Right renal cortex interstitium (tissue), 3 donors: ENCODE data around the gene FAT1. TPM values are rescaled to one million over a fixed set of nuclear protein-coding genes. Genes with fewer than 3 reads are reported as not detected.

ENCODE experiments used
- DNase-seq, 3 donors: peaks; one replicate each; pipeline ENCODE4 v3.0.0-alpha.2; 2013; ENCODE audit warnings: low read depth in 3 of 3, low spot score in 2 of 3
- polyA plus RNA-seq, 3 donors: library from polyadenylated mRNA; unstranded; fragments of 120-200 nt; gene quantifications; one replicate each; pipeline ENCODE4 v1.2.1, GENCODE V29; 2013; ENCODE audit not compliant: insufficient read length in 3 of 3

Gene FAT1
- polyA plus RNA-seq, 3 donors, result 232 to 253 (median 236) TPM

GRCh38 chr4:186584912-186585311 is 138.7 kb downstream of the FAT1 start:
- DNase-seq, result no peak

DNA sequence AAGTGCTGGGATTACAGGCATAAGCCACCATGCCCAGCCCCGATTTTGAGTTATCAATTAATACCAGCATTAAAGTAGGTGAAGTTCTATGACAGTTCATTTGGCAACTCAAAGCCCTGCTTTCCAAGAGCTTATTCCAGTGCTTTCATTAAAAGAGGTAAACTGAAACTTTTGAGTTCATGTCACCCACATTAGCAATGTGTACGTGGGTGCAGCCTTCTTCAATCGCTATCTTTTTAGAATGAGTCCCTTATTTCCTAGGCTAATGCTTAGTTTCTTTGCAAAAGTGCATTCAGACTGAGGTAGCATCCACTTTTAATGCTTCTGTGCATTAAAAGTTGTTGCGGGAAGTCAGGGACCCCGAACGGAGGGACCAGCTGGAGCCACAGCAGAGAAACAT is 142.2 kb downstream of the FAT1 start:
- no peak for DNase-seq

GRCh38 chr4:186580669-186581068 is 143.0 kb downstream of the FAT1 start:
- DNase-seq, result no peak

DNA sequence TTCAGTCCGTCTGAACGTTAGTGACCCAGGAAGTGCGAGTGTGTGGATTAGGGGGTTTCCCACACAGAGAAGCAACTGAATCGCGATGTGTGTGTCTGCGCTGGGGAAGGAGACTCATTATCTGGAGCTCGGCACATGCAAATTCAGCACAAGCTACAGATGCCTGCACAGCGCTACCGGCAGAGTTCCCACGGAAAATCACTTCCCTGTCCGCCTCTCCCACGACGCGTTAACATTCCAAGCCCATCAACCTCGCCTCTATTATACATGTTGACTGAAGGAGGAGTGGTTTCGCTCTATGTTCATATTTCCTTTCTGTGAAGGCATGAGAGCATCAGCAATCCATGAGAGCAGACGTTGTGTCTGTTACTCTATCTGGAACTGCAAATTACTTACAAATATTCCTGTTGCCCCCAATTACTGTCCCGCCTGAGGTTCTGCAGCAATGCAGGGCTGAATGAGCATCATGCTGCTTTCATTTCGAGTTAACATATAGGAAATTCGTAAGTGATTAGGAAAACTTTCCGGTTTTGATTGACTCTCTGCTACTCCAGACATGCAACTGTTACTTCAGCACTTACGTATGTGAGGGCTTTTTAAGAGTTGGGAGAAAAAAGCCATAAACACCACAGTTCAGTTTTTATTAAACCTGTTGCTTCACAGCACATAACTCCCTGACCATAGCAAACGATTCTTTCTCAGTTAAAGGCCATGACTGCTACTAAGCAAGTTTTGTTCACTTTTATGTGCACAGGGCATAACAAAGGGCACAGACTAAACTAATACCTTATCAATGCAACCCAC is 153.3 kb downstream of the FAT1 start:
- DNase-seq, result no peak

GRCh38 chr4:186569533-186570192 is 154.0 kb downstream of the FAT1 start:
- no peak for DNase-seq

DNA sequence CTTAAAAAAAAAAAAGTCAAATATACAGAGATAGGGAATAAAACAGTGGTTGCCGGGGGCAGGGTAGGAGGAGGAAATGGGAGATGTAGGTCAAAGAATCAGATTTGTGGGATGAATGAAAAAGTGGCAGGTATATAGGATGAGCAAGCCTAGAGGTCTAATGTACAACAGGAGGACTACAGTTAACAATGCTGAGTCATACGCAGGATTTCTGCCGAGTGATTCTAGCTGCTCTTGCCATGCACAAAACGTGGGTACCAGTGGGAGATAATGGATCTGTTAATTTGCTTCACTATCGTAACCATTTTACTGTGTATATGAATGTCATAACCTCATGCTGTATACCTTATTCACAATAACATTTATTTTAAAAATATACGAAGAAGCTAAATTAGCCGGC is 157.6 kb downstream of the FAT1 start:
- DNase-seq, result no peak

GRCh38 chr4:186563761-186564160 is 159.9 kb downstream of the FAT1 start:
- DNase-seq, result no peak

- DNase-seq, result no peak
These were observed 161.9 kb downstream of the FAT1 start for GRCh38 chr4:186561748-186562147.

DNA sequence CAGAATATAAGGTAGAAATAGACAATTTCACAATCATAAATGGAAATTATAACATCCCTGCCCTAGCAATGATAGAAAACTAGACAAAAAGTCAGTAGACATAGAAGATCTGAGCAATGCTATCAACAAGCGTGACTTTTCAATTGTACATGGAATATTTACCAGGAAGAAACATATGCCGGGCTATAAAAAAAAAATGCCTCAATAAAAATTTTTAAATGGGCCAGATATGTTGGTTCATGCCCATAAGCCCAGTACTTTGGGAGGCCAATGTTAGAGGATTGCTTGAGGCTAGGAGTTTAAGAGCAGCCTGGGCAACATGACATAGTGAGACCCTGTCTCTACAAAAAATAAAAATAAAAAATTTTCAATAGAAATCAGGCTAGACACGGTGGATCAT is 163.0 kb downstream of the FAT1 start:
- DNase-seq, result no peak

GRCh38 chr4:186557486-186557885 is 166.2 kb downstream of the FAT1 start:
- no peak for DNase-seq

DNA sequence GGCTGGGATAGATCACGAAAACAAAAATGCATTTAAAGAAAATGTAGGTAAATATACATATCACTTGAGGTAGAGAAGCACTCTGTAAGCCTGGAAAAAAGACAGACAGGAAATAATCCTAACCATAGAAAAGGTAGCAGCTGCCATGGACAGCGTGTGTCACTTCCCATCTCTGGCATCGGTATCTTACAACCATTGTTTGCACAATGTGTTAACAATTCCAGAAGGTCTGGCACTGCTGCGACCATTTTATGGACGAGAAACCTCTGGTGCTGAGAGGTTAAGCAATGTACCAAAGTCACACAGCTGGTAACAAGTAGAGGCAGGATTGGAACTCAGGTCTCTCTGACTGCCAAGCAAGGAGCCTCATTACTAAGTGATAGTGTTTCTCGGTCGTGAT is 166.6 kb downstream of the FAT1 start:
- DNase-seq, result no peak

DNA sequence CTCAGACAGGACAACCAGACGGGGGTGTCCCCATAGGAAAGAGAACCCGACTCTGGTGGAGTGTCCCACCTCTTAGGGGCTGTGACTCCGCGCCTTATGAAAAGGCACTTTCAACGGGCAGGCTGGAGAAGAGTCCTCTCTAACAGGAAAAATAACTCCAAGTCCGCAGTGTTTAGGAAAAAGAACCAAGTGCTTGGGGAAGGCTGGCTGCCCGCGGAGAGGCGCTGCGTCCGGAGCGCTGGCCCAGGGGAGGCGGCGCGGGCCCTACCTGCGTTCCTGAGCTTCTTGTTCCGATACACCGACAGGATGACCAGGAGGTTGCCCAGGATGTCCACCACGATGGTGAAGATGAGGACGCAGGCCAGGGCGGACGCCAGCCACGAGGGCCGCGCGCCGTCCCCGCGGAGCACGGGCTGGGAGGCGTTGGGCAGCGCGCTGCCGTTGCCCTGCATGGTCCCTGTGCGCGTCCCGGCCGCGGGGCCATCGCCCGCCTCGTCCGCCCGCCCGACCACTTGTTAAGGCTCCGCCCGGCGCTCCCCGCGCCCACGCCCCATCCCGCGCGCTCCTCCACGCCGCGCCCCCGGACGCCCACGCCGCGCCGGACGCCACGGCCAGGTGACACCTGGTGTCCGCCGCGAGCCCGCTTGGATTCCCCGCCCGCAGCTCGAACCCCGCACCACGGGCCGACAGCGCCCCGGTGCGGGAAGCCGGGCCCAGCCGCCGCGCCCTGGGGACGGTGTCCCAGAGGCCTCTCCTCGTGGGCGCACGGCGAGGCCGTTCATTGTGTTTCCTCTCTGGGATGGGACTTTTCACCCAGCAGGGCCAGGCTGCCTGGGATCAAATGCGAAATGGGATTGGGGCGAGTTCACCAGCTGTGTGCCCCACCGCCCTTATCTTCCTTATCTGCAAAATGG is 168.5 kb downstream of the FAT1 start, which contains the start of gene MTNR1A:
Gene MTNR1A (minus strand): TSS at position 654 of the 914 bp plus-strand sequence. CDS start 202 bp downstream, at position 452.
- no peak for DNase-seq

- no peak for DNase-seq
These were observed 169.1 kb downstream of the FAT1 start for GRCh38 chr4:186554539-186554913.

DNA sequence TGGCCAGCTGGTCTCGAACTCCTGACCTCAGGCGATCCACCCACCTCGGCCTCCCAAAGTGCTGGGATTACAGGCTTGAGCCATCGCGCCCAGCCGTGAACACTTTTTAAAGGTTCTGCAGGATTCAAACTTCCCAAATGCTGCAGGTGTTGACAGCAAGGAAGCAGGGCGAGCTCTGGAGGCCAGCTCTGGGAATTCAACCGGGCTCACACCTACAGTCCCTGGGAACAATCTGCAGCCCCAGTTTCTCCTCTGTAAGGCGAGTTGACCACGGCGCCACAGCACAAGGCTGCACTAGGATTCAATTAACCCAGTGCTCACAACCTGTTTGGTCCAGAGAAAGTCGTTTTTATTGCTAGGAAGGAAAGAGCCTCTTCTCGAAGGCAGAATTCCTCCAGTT is 169.9 kb downstream of the FAT1 start:
- no peak for DNase-seq

DNA sequence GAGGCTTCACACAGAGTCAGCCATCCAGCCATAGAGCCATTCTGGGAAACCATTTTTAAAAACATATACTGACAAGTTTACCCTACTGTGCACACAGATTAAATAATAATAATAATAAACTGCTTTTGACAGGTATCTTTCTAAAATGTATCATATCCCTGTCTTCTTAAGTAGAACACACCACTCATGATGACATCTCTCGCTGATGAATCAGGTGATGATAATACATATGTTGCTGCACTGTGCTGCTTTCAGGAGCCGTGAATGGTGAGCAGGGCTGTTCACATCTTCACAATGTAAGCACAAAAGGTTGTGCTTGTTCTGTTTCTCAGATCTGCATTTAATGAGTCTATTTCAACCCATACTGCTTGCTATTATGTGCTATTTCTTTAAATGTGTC is 171.8 kb downstream of the FAT1 start:
- no peak for DNase-seq

GRCh38 chr4:186545436-186545835 is 178.2 kb downstream of the FAT1 start:
- DNase-seq, result no peak

DNA sequence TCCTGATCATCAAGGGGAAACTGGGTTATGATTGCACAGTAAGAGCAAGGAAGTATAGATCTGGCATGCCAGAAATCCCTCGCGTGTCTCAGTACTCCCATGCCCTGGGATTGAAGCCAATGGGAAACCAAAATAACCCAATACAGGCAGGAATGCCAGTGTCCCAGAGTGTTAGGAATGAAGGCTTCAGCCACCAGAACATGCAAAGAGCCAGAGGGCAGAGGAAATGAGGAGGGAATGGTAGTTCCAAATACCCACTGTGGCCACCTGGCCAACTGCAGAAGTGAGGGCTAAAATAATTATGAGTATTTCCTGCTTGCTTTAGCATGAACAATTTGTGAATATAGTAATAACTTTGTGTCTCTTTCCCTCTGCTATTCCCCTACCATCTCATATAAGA is 180.4 kb downstream of the FAT1 start:
- no peak for DNase-seq

DNA sequence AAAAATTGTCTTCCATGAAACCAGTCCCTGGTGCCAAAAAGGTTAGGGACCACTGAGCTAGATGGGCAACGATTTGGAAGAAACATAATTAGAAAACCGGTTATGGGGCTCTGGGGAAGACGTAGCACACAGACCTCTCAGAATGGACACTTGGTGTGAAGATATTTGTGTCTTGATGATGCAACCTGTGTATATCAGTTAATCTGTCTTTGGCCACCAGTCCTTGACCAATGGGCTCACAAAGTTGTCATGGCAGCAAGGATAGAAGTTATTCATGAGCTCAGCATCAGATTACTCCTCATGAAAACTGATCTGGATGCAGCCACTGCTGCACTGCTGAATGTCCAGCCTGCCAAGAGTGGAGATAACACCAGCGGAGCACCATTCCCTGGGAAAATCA is 181.9 kb downstream of the FAT1 start:
- no peak for DNase-seq

GRCh38 chr4:186537843-186538521 is 185.7 kb downstream of the FAT1 start:
- DNase-seq, result no peak
